Stimulated activated CD4-positive, alpha-beta T cell treated with anti-CD3 and anti-CD28 coated beads, Interleukin-4, amount 100 ng/mL, for 24 hours (primary cell): ENCODE results near the gene BRWD1.

Source experiments
- DNase-seq: peaks from one replicate; pipeline ENCODE4 v3.0.0-alpha.2; 2020

The BRWD1 gene

DNA sequence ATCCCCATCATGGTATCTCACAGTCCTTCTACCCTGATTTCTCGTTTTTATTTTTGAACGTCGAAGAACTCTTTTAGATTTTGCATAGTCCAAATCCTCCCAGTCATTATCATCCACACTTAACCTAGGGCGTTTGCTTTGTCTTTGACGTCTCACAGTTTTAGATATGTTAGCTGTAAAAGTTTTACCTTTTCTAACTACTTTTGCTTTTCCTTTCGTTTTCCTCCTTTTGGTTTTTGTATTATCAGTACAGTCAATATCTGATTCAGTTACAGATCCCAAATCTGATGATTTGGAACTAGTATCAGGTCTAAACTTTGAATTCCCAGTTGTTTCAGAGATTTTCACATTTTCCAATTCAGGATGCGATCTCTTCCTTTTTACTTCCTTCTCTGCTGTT lies 117.1 kb downstream of the BRWD1 start:
- DNase-seq: no peak

DNA sequence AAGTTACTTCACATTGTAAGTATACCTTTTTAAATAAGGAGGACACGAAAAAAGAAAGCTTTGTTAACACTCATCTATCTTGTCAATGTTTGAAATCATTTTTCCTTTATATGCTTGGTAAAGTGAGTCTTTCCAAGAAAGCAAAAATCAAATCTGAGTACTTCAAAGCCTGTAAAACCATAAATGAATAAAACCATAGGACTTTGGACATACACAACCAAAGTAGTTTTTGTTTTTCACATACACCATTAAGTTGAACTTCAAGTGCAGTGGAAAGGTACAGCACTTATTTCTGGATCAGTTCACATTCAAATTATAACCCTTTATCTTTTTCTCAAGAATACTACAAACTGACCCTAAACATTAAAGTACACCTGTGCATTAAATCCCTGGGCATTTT lies 120.1 kb downstream of the BRWD1 start:
- no peak for DNase-seq

- DNase-seq: no peak
Observed at GRCh38 chr21:39189857-39190604, 123.4 kb downstream of the BRWD1 start.

- DNase-seq: no peak
Observed at GRCh38 chr21:39188521-39189139, 124.8 kb downstream of the BRWD1 start.

- no peak for DNase-seq
Observed at GRCh38 chr21:39187141-39187540, 126.3 kb downstream of the BRWD1 start.

GRCh38 chr21:39186676-39187075 lies 126.8 kb downstream of the BRWD1 start:
- DNase-seq: no peak

DNA sequence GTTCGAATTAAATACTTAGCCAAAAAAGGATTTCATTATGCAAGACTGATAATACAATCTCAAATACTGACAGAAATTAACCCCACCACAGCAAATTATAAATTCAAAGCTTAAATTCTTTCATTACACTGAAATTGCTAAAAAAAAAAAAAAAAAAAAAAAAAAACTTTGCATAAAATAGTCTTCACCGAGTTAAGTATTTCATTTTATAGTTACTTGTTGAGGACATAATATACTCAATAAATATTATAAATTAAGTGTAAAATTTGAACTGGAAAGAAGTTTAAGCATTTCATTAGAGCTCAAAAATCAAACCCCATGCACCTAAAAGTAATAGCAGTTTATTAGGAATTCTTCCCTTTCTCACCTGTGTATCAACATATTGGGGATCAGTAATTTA lies 128.3 kb downstream of the BRWD1 start:
- no peak for DNase-seq

GRCh38 chr21:39184050-39184980 lies 129.1 kb downstream of the BRWD1 start:
- no peak for DNase-seq

DNA sequence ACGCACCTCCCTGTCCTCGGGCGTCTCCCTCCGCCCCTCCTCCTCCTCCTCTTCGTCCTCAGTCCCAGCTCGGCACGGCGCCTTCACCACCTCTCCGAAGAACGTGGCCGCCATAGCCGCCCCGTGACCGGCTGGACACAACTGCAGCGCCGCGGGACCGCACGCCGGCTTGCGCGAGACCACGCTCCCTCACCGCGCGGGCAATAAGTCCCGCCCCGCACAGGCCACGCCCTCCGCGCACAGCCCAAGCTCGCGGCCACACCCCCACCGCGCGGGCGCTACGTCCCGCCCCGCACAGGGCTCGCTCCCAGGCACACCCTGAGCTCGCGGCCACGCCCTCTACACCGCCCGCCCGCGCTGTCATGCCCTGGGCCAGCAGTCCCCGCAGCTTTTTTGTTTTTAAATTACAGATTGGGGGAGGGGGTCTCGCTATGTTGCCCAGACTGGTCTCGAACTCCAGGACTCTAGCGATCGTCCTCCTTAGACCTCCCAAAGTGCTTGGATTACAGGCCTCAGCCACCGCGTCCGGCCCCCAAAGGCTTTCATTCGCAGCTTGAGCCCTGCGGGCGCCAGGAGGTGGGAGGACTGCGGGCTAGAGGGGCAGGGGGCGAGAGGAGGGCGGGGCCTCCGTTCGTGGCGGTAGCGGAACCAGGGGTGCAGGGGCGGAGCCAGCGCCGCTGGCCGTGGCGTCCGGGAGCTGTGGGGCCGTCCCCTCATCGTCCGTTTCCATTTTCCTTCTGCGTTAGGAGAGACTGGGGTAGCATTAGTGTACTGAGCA lies 130.0 kb downstream of the BRWD1 start, which contains the start of gene PSMG1:
PSMG1 (minus strand) TSS at position 180 of the 778 bp plus-strand sequence; CDS start at position 114, 66 bp downstream.
- peak; percentile 94 for DNase-seq

DNA sequence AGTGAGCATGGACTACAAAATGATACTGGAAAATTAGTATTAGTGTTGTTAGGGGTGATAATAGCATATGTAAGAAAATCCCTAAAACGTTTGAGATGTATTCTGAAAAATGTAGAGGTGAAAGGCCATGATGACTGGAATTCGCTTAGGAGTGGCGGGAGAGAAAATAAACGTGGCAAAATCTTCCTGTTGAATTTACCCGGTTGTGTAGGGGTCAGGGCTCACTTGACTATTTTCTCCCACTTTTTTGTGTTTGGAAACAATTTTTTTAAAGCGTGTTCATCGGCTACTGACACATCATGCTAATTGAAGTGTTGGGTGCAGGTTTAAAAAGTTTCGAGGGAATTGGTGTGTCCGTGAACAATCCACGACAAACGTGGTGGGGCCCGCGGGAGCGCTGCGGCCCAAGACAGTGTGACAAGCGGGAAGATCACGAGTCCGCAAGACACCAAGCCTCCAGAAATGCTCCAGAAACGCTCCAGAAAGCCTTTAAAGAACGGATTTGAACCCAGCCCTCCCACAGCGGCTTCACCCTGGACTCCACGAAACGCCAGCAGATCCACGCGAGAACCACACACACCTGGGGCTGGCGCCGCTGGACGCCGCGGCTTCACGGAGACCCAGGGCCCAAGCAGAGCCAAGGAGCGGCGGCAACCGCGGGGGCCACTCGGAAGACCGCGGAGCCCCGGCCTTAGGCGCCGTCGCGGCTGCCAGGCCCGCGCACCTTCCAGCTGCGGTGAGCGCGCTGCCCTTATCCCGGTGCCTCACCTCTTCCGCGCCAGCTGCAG lies 130.8 kb downstream of the BRWD1 start:
- DNase-seq: no peak

DNA sequence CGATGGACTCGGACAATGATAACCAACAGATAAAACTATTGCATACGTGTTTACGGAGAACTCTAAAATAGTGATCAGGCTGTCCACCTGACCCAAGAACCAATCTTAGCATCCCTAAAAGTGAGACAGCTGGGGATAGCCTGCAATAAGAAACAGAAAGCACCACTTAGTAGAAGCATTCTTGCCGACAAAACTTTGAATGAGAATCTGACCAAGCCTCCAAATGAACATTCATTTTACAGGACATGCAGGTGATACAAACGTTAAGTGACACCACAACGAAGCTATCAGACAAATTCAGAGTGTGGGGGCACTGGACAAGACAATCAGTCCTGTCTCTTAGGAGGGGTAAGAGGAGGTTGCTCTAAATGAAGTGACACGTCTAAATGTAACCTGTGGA lies 131.4 kb downstream of the BRWD1 start:
- DNase-seq: no peak

GRCh38 chr21:39181205-39181818 lies 132.1 kb downstream of the BRWD1 start:
- DNase-seq: no peak

DNA sequence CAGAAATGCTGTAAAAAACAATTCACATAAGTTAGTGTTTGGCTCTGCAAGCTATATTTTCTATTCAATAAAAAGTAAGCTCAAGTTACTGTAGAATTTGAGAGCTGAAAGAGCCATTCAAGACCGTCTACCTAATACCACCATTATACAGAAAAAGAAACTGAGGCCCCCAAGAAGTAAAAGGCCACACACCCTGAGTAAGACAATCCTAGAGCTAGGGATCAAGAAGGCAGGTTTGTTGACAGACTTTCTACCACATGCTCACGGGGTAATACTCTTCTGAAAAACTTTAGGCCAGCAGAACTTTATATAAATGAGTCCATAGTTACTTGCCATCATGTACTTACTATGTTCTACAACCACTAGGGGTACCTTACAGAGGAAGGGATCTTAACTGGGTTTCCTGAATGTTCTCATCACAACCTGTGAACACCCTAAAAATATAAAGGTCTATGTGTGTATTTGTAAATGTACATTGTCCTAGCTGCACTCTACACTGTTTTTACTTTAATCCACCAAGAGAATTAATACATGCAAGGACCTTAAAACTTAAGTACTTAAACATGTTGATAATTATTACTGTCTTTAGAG lies 132.9 kb downstream of the BRWD1 start:
- no peak for DNase-seq

- no peak for DNase-seq
Observed at GRCh38 chr21:39178421-39178820, 135.0 kb downstream of the BRWD1 start.

DNA sequence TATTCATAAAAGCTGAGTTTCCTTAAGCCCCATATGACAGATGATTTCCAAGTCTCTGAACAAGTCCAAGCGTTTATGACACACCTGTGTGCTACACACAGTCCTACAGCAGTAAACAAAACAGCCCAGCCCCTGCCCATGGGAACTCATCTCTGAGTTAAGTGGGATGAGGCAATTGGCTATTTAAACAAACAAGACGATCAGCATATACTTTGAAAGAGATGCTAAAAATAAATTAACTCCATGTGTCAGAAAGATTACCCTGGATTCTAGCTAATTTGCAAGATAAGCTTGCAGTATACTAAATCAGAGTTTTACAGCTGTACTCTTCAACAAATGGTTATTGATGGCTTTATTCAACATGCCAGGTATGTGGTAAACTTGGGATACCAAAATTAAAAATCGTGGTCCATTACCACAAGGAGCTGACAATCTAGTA lies 137.1 kb downstream of the BRWD1 start:
- no peak for DNase-seq

DNA sequence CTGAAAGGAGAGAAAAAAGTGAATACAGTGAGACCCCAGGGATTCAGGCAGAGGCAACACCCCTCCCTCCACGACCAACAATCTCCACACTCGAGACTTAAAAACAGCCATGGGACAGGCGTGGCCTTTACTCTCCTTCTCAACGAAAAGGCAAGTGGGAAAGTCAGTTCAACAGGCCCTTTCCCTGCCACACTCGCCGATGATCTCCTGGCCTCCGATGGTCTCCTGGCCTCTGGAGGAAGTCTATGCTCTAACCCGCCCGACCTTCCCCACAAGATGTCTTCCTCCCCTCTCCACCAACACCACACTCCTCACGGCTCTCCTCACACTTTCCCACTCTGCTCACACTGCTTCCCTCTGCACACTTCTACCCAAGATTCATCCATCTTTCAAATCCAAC lies 137.8 kb downstream of the BRWD1 start:
- no peak for DNase-seq

- DNase-seq: no peak
Observed at GRCh38 chr21:39175154-39175553, 138.3 kb downstream of the BRWD1 start.

- DNase-seq: no peak
Observed at GRCh38 chr21:39173716-39174680, 139.4 kb downstream of the BRWD1 start.

GRCh38 chr21:39169906-39170305 lies 143.5 kb downstream of the BRWD1 start:
- DNase-seq: no peak

- DNase-seq: no peak
Observed at GRCh38 chr21:39168800-39169199, 144.6 kb downstream of the BRWD1 start.
